ENCODE results near the gene TAF4. TPM values are rescaled to one million over a fixed set of nuclear protein-coding genes. Genes with fewer than 3 reads are reported as not detected.

TAF4 gene
- total RNA-seq, 4 donors from 2014 or later = 18.9 to 93.5 (median 31.0) TPM

GRCh38 chr20:62104791-62105345 lies 39.2 kb upstream of the TAF4 start:
- Histone ChIP-seq H3K27ac (no peak overlapping the region), H3K4me1 (peaks cover 0 to 4% (median 0%) of the 10 kb centered on the region in 4 donors), H3K4me3 (no peak overlapping the region), H3K9me3 (peaks cover 0 to 48% (median 18%) of the 10 kb centered on the region in 4 donors), H3K36me3 (no peaks in the 10 kb centered on the region), H3K27me3 (no peaks in the 10 kb centered on the region)
- no peak for TF ChIP-seq POLR2A (IDR thresholded peaks at IDR 0.05)
- no peak for DNase-seq

GRCh38 chr20:62104234-62104789 lies 38.6 kb upstream of the TAF4 start:
- H3K27ac ChIP-seq = no peak overlapping the region
- DNase-seq = no peak
- H3K4me3 ChIP-seq = no peak overlapping the region

GRCh38 chr20:62103508-62104233 lies 38.0 kb upstream of the TAF4 start:
- Histone ChIP-seq H3K36me3 (no peaks in the 10 kb centered on the region), H3K27me3 (no peaks in the 10 kb centered on the region), H3K27ac (no peak overlapping the region), H3K9me3 (peaks cover 0 to 46% (median 16%) of the 10 kb centered on the region in 4 donors), H3K4me1 (peaks cover 0 to 4% (median 0%) of the 10 kb centered on the region in 4 donors), H3K4me3 (no peak overlapping the region)
- no peak for TF ChIP-seq POLR2A (IDR thresholded peaks at IDR 0.05)
- no peak for TF ChIP-seq CTCF (IDR thresholded peaks at IDR 0.05)
- no peak for DNase-seq

More at GRCh38 chr20:62104234-62104789, 38.6 kb upstream of the TAF4 start:
- no peaks in the 10 kb centered on the region for H3K27me3 ChIP-seq
- H3K4me1 ChIP-seq = peaks cover 0 to 4% (median 0%) of the 10 kb centered on the region in 4 donors
- peaks cover 0 to 48% (median 18%) of the 10 kb centered on the region in 4 donors for H3K9me3 ChIP-seq
- TF ChIP-seq POLR2A (IDR thresholded peaks at IDR 0.05) (no peak), CTCF (IDR thresholded peaks at IDR 0.05) (no peak)
- no peaks in the 10 kb centered on the region for H3K36me3 ChIP-seq

- Histone ChIP-seq H3K4me1 (peaks cover 0 to 4% (median 0%) of the 10 kb centered on the region in 4 donors), H3K9me3 (peaks cover 0 to 22% (median 4%) of the 10 kb centered on the region in 4 donors), H3K4me3 (no peak overlapping the region), H3K36me3 (no peaks in the 10 kb centered on the region), H3K27me3 (no peaks in the 10 kb centered on the region), H3K27ac (no peak overlapping the region)
- no peak for DNase-seq
- TF ChIP-seq POLR2A (IDR thresholded peaks at IDR 0.05) (no peak), CTCF (IDR thresholded peaks at IDR 0.05) (no peak)
Measured at GRCh38 chr20:62101078-62101477, 35.4 kb upstream of the TAF4 start.

GRCh38 chr20:62097881-62098407 lies 32.3 kb upstream of the TAF4 start:
- Histone ChIP-seq H3K27ac (no peak overlapping the region), H3K36me3 (no peaks in the 10 kb centered on the region), H3K9me3 (peaks cover 0 to 6% (median 2%) of the 10 kb centered on the region in 4 donors), H3K4me1 (no peaks in the 10 kb centered on the region), H3K4me3 (no peak overlapping the region), H3K27me3 (no peaks in the 10 kb centered on the region)
- TF ChIP-seq CTCF (IDR thresholded peaks at IDR 0.05) (no peak), POLR2A (IDR thresholded peaks at IDR 0.05) (no peak)
- no peak for DNase-seq

Data from Peyer's patch (tissue), 4 donors.